GM21515 (cell line): ENCODE measurements around the gene RABEP1.

Source experiments
- ATAC-seq: cut with Tn5 transposase; IDR thresholded peaks from one replicate; pipeline ENCODE4 v1.9.1; 2021; ENCODE audit not compliant: unreplicated experiment

The RABEP1 gene

GRCh38 chr17:5355421-5356129 lies 73.5 kb downstream of the RABEP1 start:
- no peak for ATAC-seq

GRCh38 chr17:5361426-5361825 lies 79.3 kb downstream of the RABEP1 start:
- ATAC-seq = no peak

GRCh38 chr17:5362162-5362811 lies 80.2 kb downstream of the RABEP1 start:
- no peak for ATAC-seq

- ATAC-seq = no peak
Observed at GRCh38 chr17:5364156-5364555, 82.1 kb downstream of the RABEP1 start.

GRCh38 chr17:5364696-5365095 lies 82.6 kb downstream of the RABEP1 start:
- ATAC-seq = no peak

- no peak for ATAC-seq
Observed at GRCh38 chr17:5365831-5366230, 83.7 kb downstream of the RABEP1 start.

GRCh38 chr17:5370411-5370810 lies 88.3 kb downstream of the RABEP1 start:
- no peak for ATAC-seq

GRCh38 chr17:5373112-5373511 lies 91.0 kb downstream of the RABEP1 start:
- no peak for ATAC-seq

GRCh38 chr17:5378566-5379207 lies 96.6 kb downstream of the RABEP1 start:
- no peak for ATAC-seq

- no peak for ATAC-seq
Observed at GRCh38 chr17:5379351-5380107, 97.4 kb downstream of the RABEP1 start.

- no peak for ATAC-seq
Observed at GRCh38 chr17:5380491-5381135, 98.5 kb downstream of the RABEP1 start.

GRCh38 chr17:5381542-5381941 lies 99.5 kb downstream of the RABEP1 start:
- ATAC-seq = no peak

GRCh38 chr17:5391678-5392077 lies 109.6 kb downstream of the RABEP1 start:
- no peak for ATAC-seq

GRCh38 chr17:5396612-5397011 lies 114.5 kb downstream of the RABEP1 start:
- no peak for ATAC-seq

GRCh38 chr17:5399767-5400166 lies 117.7 kb downstream of the RABEP1 start:
- no peak for ATAC-seq

GRCh38 chr17:5405400-5405799 lies 123.3 kb downstream of the RABEP1 start:
- no peak for ATAC-seq

GRCh38 chr17:5408186-5408585 lies 126.1 kb downstream of the RABEP1 start:
- ATAC-seq = no peak

- no peak for ATAC-seq
Observed at GRCh38 chr17:5410594-5411272, 128.6 kb downstream of the RABEP1 start.

- no peak for ATAC-seq
Observed at GRCh38 chr17:5413682-5414081, 131.6 kb downstream of the RABEP1 start.

- no peak for ATAC-seq
Observed at GRCh38 chr17:5416901-5417300, 134.8 kb downstream of the RABEP1 start.
